HG03565 (cell line): ENCODE measurements around the gene FAM20C.

ENCODE experiments used
- ATAC-seq: cut with Tn5 transposase; IDR thresholded peaks from one replicate; pipeline ENCODE4 v1.9.1; 2021; ENCODE audit warnings: mild to moderate bottlenecking, moderate library complexity; ENCODE audit not compliant: unreplicated experiment

Gene FAM20C

DNA sequence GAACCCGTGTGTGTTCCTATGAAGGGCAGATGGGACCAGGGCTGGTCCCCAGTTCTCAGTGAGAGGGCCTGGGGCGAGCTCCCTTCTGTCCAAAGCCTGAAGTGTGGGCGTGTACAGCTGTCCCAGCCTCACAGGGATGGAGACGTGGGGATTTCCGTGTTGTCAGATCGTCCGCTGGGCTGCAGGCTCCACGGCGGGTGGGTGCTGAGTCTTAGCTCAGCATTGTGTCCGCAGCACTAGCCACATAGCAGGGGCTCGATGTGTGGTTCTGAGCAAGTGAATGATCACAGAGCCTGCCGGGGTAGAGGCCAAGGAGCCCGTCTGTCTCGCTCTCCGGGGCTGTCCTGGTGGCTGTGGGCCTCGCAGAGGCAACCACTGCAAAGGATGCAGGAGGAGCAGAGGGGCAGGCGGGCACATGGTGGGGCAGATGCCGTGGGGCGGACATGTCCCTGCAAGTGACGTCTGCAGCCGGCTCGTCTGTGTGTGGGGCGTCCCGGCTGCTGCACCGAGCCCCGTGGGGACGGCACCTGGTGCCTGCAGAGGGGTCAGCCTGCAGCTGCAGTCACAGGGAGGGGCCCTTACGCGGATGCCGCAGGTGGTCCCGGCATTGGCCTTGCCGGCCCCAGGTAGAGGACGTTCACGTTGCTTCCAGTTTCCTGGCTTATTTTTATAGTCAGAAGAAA is 30.9 kb downstream of the FAM20C start:
- no peak for ATAC-seq

- no peak for ATAC-seq
These were observed 31.5 kb downstream of the FAM20C start for GRCh38 chr7:223861-224260.

GRCh38 chr7:226281-226895 is 34.0 kb downstream of the FAM20C start:
- ATAC-seq, result no peak

DNA sequence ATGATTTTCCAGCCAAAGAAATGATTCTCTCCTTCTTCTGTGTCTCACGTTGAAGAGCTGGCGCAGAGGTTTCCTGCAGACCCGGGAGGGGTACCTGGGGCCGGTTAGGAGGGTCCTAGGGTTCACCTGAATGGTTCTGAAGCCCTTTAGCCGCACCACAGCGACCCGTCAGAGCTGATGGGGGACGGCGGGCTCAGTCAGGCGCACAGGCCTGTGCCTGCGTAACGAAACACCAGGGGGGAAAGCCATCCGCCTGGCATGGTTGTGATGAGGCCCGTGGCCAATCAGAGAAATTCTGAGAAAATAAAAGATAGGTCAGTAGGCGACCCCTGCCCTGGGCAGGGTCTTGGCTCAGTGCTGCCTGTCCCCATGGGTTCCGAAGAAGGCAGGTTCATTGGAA is 35.6 kb downstream of the FAM20C start:
- no peak for ATAC-seq

DNA sequence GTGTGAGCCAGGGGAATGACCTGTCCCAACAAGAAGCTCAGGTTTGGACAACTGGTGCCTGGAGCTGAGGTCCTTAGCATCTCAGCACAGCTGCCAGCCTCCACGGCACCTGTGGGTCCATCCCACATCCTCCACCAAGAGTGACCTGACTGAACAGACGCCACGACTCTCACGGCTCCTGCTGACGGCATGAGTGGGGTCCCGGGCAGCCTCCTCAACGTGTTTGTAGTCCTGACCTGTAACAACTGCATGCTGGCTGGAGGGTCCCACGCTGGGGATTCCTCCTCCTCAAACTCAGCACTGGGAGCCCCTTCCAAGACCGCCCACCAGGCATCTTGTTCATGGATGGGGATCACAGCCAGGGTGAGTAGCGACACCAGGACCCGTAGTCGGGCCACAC is 36.2 kb downstream of the FAM20C start:
- no peak for ATAC-seq

DNA sequence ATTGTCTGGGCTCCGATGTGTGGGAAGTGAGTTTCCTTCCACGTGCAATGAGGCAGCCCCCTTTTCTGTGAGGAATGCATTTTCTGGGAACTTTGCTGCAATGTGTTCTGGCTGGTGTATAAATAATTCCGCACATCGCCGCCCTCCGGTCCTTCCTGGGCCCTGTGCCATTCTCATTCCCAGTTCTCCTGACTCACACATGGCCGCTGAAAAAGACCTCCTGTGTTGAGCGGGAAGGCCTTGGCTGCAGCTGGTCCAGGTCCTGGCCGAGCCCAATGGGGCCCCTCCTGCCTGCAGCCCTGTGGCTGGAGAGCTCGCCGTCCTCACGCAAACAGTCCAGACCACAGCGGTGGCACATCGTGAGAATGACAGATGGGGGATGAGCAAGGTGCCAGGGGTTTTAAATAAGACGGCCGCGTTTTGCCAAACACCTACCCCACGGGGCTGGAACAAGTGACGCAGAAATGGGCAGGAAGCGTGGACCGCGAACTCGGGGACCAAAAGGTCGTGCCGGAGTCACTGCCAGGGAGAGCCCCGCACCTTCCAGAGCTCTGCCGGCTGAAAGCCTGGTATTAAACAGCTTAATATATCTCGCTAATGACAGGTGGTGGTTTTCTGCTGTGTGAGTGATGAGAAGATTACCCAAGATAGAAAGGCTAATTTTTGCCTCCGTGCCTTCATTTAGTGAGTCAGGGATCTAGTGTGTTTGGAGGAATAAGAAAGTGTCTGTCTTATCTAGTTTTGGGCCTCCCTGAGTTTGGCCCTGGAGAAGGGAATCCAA is 37.0 kb downstream of the FAM20C start:
- ATAC-seq, result no peak

- no peak for ATAC-seq
These were observed 37.9 kb downstream of the FAM20C start for GRCh38 chr7:230274-230673.

DNA sequence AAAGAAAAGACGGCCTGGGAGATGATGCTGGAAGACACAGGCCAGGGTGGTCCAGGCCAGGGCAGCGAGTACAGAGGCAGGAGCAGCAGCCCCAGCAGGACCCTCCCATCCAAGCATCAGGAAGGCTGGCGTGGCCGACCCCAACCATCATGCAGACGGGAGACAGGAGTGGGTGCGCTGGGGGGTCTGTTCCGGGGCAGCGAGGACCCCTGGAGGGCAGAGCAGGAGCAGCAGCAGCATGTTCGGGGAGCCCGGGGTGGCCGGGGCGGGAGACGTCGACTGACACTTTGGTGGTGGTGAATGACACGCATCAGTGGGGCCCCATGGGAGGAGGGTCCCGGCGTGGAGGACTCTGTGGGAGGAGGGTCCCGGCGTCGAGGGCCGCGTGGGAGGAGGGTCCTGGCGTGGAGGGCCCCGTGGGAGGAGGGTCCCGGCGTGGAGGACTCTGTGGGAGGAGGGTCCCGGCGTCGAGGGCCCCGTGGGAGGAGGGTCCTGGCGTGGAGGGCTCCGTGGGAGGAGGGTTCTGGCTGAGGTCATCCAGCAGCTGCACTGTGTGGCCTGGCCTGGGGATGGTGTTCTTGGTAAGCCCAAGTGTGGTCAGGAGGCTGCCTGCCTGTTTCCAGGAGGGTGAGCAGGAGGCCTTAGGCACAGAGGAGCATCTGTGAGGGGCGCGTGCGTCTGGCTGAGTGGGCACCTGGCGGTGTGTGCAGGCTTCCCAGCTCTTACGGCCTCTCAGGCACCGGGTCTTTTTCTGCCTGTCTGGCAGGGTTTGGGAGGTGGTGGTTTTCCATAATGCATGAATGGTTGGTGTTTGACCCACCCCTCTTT is 38.9 kb downstream of the FAM20C start:
- no peak for ATAC-seq

GRCh38 chr7:231858-232246 is 39.5 kb downstream of the FAM20C start:
- no peak for ATAC-seq

- ATAC-seq, result no peak
These were observed 40.3 kb downstream of the FAM20C start for GRCh38 chr7:232410-233248.

DNA sequence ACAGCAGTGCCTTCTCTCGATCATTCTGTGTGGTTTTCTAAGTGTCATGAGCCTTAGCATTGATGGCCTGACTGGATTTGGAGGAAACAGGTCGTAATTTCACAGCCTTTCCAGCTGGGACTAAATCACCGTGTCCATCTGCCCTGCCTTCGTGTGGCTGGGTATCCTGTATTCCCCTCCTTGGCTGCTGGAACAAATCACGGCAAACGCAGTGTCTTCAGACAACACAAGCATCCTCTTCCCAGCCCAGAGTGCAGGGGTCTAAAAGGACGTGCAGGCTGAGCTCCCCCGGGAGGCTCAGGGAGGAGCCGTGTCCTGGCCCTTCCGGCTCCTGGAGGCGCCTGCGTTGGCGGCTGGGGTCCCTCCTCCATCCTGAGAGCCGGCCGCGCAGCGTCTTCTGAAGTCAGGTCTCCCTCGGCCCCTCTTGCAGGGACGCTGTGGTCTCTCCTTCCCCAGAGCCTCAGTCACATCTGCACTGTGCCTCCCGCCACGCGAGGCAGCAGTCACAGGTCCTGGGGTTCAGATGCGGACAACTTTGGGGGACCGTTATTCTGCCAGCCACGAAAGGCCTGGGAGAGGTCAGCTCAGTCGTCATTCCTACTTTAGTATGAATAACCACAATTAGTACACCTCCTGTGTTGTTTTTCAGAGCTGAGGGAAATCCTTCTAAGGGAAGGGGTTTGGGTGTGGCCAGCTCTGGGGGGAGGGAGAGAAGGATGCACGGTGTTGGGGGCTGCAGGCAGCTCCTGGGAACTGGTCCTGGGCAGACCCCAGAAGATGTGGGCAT is 41.1 kb downstream of the FAM20C start:
- no peak for ATAC-seq

- ATAC-seq, result no peak
These were observed 41.8 kb downstream of the FAM20C start for GRCh38 chr7:234051-234707.

DNA sequence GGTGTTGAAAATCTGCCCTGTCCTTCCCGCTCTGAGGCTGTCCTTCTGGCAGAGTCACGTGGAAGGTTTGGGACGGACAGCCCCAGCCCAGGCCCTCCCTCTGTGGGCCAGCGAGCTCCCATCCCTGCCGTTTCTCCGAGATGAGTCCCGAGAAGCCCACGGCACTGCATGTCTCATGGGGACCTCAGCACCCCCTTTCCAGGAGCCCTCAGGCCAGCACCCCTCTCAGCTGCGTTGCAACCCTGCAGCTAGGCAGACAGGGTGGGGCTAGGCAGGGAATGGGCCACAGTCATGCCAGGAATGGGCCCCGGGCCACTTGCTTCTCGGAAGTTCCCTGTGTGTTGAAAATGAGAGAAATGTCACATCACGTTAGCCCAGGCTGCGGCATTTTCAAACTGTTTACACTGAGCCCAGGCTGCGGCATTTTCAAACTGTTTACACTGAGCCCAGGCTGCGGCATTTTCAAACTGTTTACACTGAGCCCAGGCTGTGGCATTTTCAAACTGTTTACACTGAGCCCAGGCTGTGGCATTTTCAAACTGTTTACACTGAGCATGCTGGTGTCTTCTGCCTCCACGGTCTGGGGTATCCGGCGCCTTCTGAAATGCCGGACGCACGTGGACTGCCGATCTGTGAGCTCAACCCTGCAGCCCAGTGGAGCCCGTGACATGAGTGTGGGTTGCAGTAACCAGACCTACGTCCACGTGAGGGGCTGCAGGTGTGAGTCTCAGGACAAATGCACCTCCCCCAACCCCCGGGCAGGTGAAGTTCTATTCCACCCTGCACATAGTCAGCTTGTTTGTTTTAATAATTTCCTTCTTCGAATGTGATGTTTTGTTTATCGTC is 42.6 kb downstream of the FAM20C start:
- no peak for ATAC-seq

DNA sequence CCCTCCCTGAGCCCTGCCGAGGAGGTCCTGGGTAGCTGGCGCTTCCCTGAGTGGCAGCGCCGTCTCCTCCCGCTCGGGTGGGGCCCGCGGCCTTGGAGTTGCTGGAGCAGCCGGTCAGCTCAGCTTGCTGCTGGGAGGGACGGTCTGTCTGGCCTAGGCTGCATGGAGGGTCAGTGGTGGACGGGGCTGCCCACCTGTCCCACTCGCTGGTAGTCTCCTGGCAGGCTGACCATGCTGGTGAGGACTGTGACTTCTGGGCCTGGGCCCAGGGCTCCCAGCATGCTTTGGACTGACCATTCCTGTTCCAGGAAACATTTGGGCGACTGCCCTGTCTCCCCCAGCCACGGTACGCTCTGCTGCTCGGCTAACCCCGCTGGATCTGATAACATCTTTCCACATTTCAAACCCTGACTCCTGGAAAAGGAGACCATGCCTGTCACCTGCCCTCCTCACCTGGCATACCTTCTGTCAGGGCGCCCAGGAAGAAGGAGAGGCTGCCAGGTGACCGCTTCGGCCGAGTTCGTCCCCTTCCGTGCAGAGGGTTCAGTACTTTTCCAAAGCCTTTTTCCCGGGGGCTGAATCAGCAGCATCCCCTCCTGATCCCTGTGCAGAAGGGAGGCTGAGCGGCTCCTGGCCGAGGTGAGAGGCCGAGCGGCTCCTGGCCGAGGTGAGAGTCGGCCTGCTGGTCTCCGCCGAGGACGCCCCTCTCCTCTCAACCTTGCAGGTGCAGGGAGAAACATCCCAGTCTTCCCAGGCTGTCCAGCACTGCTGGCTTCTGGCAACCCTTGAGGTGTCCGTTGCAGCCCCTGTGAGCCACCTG is 43.4 kb downstream of the FAM20C start:
- ATAC-seq, result no peak

DNA sequence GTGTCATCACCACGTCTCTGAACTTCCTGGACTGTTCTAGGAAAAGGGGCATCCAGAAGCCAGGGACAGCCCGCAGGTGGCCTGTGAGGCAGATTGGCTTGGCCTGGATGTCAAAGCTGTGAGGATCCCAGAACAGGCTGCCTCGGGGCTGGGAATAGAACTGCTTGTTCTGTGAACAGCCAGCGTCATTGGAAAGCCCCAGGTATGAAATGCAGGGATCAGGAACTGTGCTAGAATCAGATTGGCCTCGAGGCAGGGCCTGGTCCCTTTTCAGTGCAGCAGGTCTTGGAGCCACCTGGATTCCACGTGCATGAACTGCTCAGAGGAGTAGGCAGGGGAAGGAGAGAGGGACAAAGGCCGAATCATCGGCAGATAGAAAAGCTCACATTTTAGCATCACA is 44.6 kb downstream of the FAM20C start:
- ATAC-seq, result no peak

DNA sequence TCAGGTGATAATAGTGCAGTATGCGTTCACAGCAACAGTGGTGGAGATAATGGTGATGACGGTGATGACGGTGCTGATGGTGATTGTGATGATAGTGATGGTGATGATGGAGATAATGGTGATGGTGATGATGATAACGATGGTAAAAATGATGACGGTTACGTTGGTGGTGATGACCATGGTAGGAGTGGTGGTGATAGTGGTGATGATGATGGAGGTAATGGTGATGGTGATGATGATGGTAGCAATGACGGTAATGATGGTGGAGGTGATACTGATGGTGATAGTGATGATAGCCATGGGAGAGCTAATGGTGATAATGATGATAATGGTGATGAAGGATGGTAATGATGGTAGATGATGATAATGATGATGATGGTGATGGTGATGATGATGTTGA is 45.0 kb downstream of the FAM20C start:
- ATAC-seq, result no peak

DNA sequence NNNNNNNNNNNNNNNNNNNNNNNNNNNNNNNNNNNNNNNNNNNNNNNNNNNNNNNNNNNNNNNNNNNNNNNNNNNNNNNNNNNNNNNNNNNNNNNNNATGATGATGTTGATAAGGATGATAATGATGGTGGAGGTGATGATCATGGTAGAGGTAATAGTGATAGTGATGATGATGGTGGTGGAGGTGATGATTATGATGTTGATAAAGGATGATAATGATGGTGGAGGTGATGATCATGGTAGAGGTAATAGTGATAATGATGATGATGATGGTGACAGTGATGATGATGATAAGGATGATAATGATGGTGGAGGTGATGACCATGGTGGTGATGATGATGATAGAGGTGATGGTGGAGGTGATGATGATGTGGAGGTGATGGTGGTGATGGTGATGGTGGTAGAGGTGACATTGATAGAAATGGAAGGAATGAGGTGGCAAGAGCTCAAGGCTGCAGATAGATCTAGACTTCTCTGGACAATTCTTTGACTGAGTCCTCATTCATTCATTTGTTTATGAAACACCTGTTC is 47.8 kb downstream of the FAM20C start:
- no peak for ATAC-seq
